ENCODE data around the gene TRMT10A.
"Not testable (repeated sequence)": the region's sequence is repeated elsewhere in the genome, so short reads cannot be mapped to it uniquely, and the experiment has no call there.

- not testable (repeated sequence) for TF ChIP-seq CTCF (IDR thresholded peaks at IDR 0.05; ENCODE audit: extremely low read depth in 1 of 2, insufficient read depth in 1 of 2, low read depth in 1 of 2, low read length in 2 of 2); POLR2A (IDR thresholded peaks at IDR 0.05; ENCODE audit: low read depth, low read length)
Measured at GRCh38 chr4:99534699-99535098, 29.1 kb downstream of the TRMT10A start.
